WERI-Rb-1 (cell line): ENCODE data around the gene AKIRIN2.

Experiments
- DNase-seq: peaks from one replicate; pipeline ENCODE4 v3.0.0-alpha.2; 2020
- H3K27ac ChIP-seq: fragments of 250-450 bp; sonication (Bioruptor Pico); 2 replicates; pipeline ENCODE4 v1.5.1; 2020; ENCODE audit warnings: mild to moderate bottlenecking, moderate library complexity
- H3K27me3 ChIP-seq: fragments of 250-450 bp; sonication (Bioruptor Pico); 2 replicates; pipeline ENCODE4 v1.5.1; 2021; ENCODE audit warnings: mild to moderate bottlenecking, low read depth, moderate library complexity; ENCODE audit not compliant: insufficient read depth, severe bottlenecking
- H3K36me3 ChIP-seq: fragments of 250-450 bp; sonication (Bioruptor Pico); 2 replicates; pipeline ENCODE4 v1.5.1; 2020; ENCODE audit warnings: mild to moderate bottlenecking, moderate library complexity
- H3K4me3 ChIP-seq: 2 replicates; pipeline ENCODE4 v1.5.1; 2011; ENCODE audit warnings: low read depth, mild to moderate bottlenecking, control low read depth, low read length
- H3K9me3 ChIP-seq: fragments of 250-450 bp; sonication (Bioruptor Pico); 2 replicates; pipeline ENCODE4 v1.5.1; 2021; ENCODE audit warnings: mild to moderate bottlenecking, moderate library complexity; ENCODE audit not compliant: severe bottlenecking
- TF ChIP-seq, protein P1 (sequence below): IDR thresholded peaks from 2 replicates; pipeline ENCODE4 v1.5.1; 2011; ENCODE audit warnings: low read depth, mild to moderate bottlenecking, control low read depth, inconsistent platforms, low read length

The AKIRIN2 gene

DNA sequence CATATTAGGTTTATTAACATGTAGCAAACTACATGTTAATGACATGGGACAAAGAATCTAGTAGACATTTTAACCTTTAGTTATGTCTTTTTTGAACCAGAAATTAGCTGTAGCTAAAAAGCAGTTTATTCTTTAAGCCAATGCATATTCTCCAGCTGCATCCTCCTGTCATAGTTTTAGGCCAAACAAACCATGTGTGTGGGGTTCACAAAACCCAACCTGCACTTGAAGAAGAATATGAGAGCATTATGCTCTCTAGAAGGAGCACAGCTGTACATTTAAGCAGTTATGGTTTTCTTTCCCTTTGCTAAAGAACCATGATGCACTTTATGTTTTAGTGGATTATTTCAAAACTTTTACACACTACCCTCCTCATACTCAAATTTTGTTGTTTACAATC, 46.2 kb downstream of the AKIRIN2 start:
- no peak for DNase-seq
- TF ChIP-seq, protein P1, sequence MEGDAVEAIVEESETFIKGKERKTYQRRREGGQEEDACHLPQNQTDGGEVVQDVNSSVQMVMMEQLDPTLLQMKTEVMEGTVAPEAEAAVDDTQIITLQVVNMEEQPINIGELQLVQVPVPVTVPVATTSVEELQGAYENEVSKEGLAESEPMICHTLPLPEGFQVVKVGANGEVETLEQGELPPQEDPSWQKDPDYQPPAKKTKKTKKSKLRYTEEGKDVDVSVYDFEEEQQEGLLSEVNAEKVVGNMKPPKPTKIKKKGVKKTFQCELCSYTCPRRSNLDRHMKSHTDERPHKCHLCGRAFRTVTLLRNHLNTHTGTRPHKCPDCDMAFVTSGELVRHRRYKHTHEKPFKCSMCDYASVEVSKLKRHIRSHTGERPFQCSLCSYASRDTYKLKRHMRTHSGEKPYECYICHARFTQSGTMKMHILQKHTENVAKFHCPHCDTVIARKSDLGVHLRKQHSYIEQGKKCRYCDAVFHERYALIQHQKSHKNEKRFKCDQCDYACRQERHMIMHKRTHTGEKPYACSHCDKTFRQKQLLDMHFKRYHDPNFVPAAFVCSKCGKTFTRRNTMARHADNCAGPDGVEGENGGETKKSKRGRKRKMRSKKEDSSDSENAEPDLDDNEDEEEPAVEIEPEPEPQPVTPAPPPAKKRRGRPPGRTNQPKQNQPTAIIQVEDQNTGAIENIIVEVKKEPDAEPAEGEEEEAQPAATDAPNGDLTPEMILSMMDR: no peak
- Histone ChIP-seq H3K27ac (no peak overlapping the region), H3K36me3 (peaks cover 28% of the 10 kb centered on the region), H3K9me3 (no peaks in the 10 kb centered on the region), H3K4me3 (no peak overlapping the region), H3K27me3 (no peaks in the 10 kb centered on the region)

DNA sequence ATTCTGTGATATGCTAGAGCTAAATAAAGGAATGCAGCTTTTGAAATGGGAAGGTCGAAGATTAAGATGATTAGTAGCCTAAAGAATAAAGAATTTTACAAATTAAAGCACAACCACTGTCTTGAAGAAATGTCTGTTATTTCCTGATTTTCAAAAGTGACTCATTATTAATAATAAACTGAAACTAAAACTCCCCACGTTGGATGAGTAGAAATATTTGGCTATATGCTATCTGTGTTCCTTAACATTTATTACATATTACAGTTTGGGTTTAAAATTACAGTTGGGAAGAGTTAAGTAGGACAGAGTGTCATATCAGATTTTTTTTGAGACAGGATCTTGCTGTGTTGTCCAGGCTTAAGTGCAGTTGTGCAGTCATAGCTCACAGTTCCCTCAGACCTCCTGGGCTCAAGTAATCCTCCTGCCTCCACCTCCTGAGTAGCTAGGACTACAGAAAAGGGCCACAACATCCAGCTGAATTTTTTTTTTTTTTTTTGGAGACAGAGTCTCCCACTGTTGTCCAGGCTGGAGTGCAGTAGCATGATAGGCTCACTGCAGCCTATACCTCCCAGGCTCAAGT, 47.1 kb downstream of the AKIRIN2 start:
- TF ChIP-seq, protein P1: no peak
- DNase-seq: no peak
- H3K4me3 ChIP-seq: no peak overlapping the region
- H3K27ac ChIP-seq: no peak overlapping the region
- no peaks in the 10 kb centered on the region for H3K9me3 ChIP-seq
- peaks cover 25% of the 10 kb centered on the region for H3K36me3 ChIP-seq
- no peaks in the 10 kb centered on the region for H3K27me3 ChIP-seq

DNA sequence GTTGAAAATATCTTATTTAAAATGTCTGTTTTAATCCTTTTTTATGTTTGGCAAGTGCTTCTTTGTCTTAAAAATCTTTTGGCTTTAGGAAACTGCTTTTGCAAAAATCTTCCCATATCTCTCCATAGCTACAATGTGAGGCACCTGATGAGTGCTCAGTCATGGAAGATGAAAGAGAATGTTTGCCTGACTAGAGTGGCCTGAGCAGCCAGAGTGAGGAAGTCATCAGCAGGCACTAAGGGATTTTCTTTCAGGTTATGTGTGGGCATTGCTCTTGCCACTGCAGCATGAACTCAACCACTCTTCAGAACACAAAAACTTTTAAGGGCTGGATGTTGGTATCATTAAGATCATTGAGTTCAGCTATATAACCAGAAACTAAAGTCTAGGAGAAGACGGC, 47.9 kb downstream of the AKIRIN2 start:
- Histone ChIP-seq H3K36me3 (peaks cover 21% of the 10 kb centered on the region), H3K4me3 (no peak overlapping the region), H3K27ac (no peak overlapping the region), H3K27me3 (no peaks in the 10 kb centered on the region), H3K9me3 (no peaks in the 10 kb centered on the region)
- DNase-seq: no peak
- TF ChIP-seq, protein P1: no peak

DNA sequence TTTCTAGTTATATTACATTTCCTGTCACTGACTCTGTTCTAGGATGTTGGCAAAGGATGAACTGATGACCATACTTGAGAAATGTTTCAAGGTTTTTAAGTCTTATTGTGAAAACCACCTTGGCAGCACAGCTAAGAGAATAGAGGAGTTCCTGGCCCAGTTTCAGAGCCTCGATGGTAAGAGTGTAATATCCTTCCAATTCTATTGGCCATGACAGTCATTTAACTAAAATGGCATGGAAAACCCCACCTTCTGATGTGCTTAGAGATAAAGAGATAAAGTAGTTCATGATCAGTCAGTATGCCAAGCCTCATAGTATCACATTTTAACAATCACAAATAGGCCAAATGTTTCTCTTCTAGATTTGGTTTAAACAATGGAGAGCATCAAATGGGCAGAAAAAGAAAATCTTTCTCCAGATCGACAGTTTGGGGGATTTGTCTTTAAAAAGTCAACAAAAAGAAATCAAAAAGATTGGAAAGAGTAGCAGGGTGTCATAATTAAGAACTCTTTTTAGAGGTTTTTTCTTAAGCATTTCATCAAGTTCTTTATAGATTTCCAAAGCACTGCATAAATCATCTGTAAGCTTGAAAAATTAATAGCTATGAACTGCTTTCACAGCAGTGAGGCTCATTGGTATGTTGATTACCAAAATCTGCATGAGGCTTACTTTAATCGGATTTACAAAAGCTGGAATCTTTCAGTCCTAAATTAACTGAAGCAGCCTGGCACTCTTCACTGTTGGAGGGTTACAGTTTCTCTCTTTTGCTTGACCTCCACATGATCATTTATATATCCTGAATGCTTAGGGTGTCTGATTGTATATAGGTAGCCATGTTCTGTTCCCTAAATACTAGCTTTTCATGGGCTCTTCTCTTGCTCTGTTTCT, 48.7 kb downstream of the AKIRIN2 start:
- Histone ChIP-seq H3K27me3 (no peaks in the 10 kb centered on the region), H3K4me3 (no peak overlapping the region), H3K9me3 (no peaks in the 10 kb centered on the region), H3K27ac (no peak overlapping the region), H3K36me3 (peaks cover 17% of the 10 kb centered on the region)
- TF ChIP-seq, protein P1: no peak
- DNase-seq: no peak

DNA sequence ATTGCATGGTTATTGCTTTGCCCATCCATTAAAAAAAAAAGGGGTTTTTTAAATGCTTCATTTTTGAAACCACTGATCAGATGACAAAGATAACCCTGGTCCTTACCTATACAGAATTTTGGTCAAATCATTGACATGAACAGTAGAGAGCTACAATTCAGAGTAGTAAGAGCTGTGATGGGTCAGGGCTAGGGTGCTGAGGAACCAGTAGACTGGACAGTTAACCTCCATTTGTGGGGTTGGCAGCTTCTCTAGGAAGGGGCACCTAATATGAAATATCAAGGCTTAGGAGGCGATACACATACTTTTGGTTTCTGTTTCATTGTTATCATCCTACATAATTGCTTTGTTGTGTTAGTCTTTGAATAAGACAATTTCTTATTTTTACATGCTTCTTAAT, 57.0 kb downstream of the AKIRIN2 start:
- H3K27me3 ChIP-seq: no peaks in the 10 kb centered on the region
- TF ChIP-seq, protein P1: no peak
- no peaks in the 10 kb centered on the region for H3K9me3 ChIP-seq
- no peaks in the 10 kb centered on the region; the same call in 1 of the 2 replicates for H3K36me3 ChIP-seq
- no peak overlapping the region for H3K4me3 ChIP-seq
- H3K27ac ChIP-seq: no peak overlapping the region
- DNase-seq: no peak
